ENCODE results near the gene COPZ1. TPM values are rescaled to one million over a fixed set of nuclear protein-coding genes. Genes with fewer than 3 reads are reported as not detected.

Gene COPZ1
- total RNA-seq, 1 donor from 2014 or later = 137 TPM

- Mint-ChIP-seq H3K27me3 (ENCODE audit: low read depth) (peaks cover 2% of the 10 kb centered on the region), H3K4me1 (peaks cover 32% of the 10 kb centered on the region), H3K36me3 (no peaks in the 10 kb centered on the region), H3K4me3 (peak overlapping the region; percentile 57), H3K9me3 (no peaks in the 10 kb centered on the region), H3K27ac (no peak overlapping the region)
- TF ChIP-seq CTCF (IDR thresholded peaks at IDR 0.05; ENCODE audit: unreplicated experiment) = no peak
- no peak for DNase-seq (ENCODE audit: low spot score in 2 of 2, unreplicated experiment in 2 of 2)
Measured at GRCh38 chr12:54300225-54300731, 24.7 kb upstream of the COPZ1 start.

- peak; percentile 47 to 84 for DNase-seq (ENCODE audit: low spot score in 2 of 2, unreplicated experiment in 2 of 2)
- no peak for TF ChIP-seq CTCF (IDR thresholded peaks at IDR 0.05; ENCODE audit: unreplicated experiment)
- H3K27ac Mint-ChIP-seq = no peak within 1 kb of the TSS
- peak within 1 kb of the TSS; percentile 57 for H3K4me3 Mint-ChIP-seq
- peaks cover 2% of the 10 kb centered on the region for H3K27me3 Mint-ChIP-seq (ENCODE audit: low read depth)
- peaks cover 29% of the 10 kb centered on the region for H3K4me1 Mint-ChIP-seq
- H3K36me3 Mint-ChIP-seq = no peaks in the 10 kb centered on the region
- H3K9me3 Mint-ChIP-seq = no peaks in the 10 kb centered on the region
Measured at GRCh38 chr12:54300732-54301427, 24.1 kb upstream of the COPZ1 start, which contains the start of gene NFE2. Gene NFE2, minus strand, starts transcription at chr12:54301015. Its CDS starts 5,767 bp downstream, at chr12:54295248.

GRCh38 chr12:54301428-54302048 lies 23.4 kb upstream of the COPZ1 start:
- peaks cover 2% of the 10 kb centered on the region for H3K27me3 Mint-ChIP-seq (ENCODE audit: low read depth)
- H3K9me3 Mint-ChIP-seq = no peaks in the 10 kb centered on the region
- TF ChIP-seq CTCF (IDR thresholded peaks at IDR 0.05; ENCODE audit: unreplicated experiment) = no peak
- H3K4me1 Mint-ChIP-seq = peaks cover 29% of the 10 kb centered on the region
- H3K36me3 Mint-ChIP-seq = no peaks in the 10 kb centered on the region
- no peak for DNase-seq (ENCODE audit: low spot score in 2 of 2, unreplicated experiment in 2 of 2)
- H3K4me3 Mint-ChIP-seq = no peak overlapping the region
- no peak overlapping the region for H3K27ac Mint-ChIP-seq

GRCh38 chr12:54303640-54304039 lies 21.3 kb upstream of the COPZ1 start:
- TF ChIP-seq CTCF (IDR thresholded peaks at IDR 0.05; ENCODE audit: unreplicated experiment) = no peak
- H3K36me3 Mint-ChIP-seq = no peaks in the 10 kb centered on the region
- DNase-seq (ENCODE audit: low spot score in 2 of 2, unreplicated experiment in 2 of 2) = no peak
- peaks cover 35% of the 10 kb centered on the region for H3K4me1 Mint-ChIP-seq
- H3K27ac Mint-ChIP-seq = no peak overlapping the region
- no peak overlapping the region for H3K4me3 Mint-ChIP-seq
- no peaks in the 10 kb centered on the region for H3K9me3 Mint-ChIP-seq
- H3K27me3 Mint-ChIP-seq (ENCODE audit: low read depth) = peaks cover 2% of the 10 kb centered on the region

GRCh38 chr12:54304187-54304810 lies 20.6 kb upstream of the COPZ1 start:
- Mint-ChIP-seq H3K27me3 (ENCODE audit: low read depth) (peaks cover 2% of the 10 kb centered on the region), H3K36me3 (no peaks in the 10 kb centered on the region), H3K27ac (no peak overlapping the region), H3K9me3 (no peaks in the 10 kb centered on the region), H3K4me1 (peaks cover 35% of the 10 kb centered on the region), H3K4me3 (no peak overlapping the region)
- no peak for DNase-seq (ENCODE audit: low spot score in 2 of 2, unreplicated experiment in 2 of 2)
- TF ChIP-seq CTCF (IDR thresholded peaks at IDR 0.05; ENCODE audit: unreplicated experiment) = no peak
